Measurements from ENCODE around the gene BLVRB. TPM values are rescaled to one million over a fixed set of nuclear protein-coding genes. Genes with fewer than 3 reads are reported as not detected.

BLVRB gene
- total RNA-seq, 2 donors from 2014 or later: 27.1 to 55.5 TPM

Other genes with a start within 250 kb of the BLVRB start
- 1 to 10 TPM in 1 of 2 donors, not detected in 1; 1.1 TPM for gene TTC9B, start 247.4 kb downstream of the BLVRB start, total RNA-seq
- gene CCNP, start 239.1 kb downstream of the BLVRB start, total RNA-seq: under 1 TPM; 0.28 to 0.48 TPM
- 100 to 1,000 TPM; 123 to 163 TPM for gene AKT2, start 180.4 kb downstream of the BLVRB start, total RNA-seq
- gene C19orf47, start 117.3 kb downstream of the BLVRB start, total RNA-seq: 10 to 100 TPM; 11.4 to 21.4 TPM
- 10 to 100 TPM; 59.7 to 78.3 TPM for gene PLD3, start 117.0 kb downstream of the BLVRB start, total RNA-seq
- gene HIPK4, start 75.6 kb downstream of the BLVRB start, total RNA-seq: not detected
- 1 to 10 TPM in 1 of 2 donors, under 1 TPM in 1; 0.82 to 1.3 TPM for gene PRX, start 52.4 kb downstream of the BLVRB start, total RNA-seq
- gene SERTAD1, start 39.8 kb downstream of the BLVRB start, total RNA-seq: 10 to 100 TPM; 14.3 to 34.4 TPM
- gene SERTAD3, start 21.4 kb downstream of the BLVRB start, total RNA-seq: 10 to 100 TPM; 14.3 to 23.9 TPM
- 10 to 100 TPM in 1 of 2 donors, 1 to 10 TPM in 1; 1.4 to 16.4 TPM for gene SPTBN4, start 1.3 kb upstream of the BLVRB start, total RNA-seq
- gene SHKBP1, start 111.1 kb upstream of the BLVRB start, total RNA-seq: 100 to 1,000 TPM; 113 to 126 TPM
- gene LTBP4, start 135.6 kb upstream of the BLVRB start, total RNA-seq: 100 to 1,000 TPM; 117 to 331 TPM
- 10 to 100 TPM; 16.4 to 37.3 TPM for gene NUMBL, start 224.9 kb upstream of the BLVRB start, total RNA-seq